Measurements from ENCODE around the gene DNTT.

The DNTT gene

DNA sequence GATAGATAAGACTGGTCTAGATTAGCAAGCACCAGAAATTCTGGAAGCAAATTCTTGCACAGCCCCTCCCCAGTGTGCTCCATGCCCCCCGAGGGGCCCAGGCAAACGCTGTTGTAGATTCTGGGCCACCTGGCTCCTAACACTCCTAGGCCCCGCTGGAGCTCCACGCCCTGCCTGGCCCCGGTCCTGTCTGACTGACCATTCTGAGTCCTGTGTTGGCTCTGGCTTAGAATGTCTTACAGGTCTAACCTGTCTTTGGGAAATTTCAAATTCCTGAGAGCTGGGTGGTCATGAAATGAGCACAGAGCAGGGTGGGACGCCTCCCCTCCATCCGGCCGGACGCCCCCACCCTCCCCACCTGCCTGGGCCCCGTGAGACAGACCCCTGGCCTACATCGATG is 67.1 kb downstream of the DNTT start:
- H3K36me3 ChIP-seq (ENCODE audit: control insufficient read depth, insufficient read depth, low read length), result no peaks in the 10 kb centered on the region
- no peak for TF ChIP-seq CTCF (IDR thresholded peaks at IDR 0.05; ENCODE audit: insufficient read depth, low read length, poor library complexity, severe bottlenecking)
- no peak for DNase-seq (ENCODE audit: extremely low read depth, insufficient read length)
- H3K4me3 ChIP-seq (replicated peaks; ENCODE audit: low read depth, low read length), result no peak overlapping the region
- H3K27me3 ChIP-seq (replicated peaks; ENCODE audit: control insufficient read depth, insufficient read depth, low read length), result no peaks in the 10 kb centered on the region; the same call in 1 of the 2 replicates

- no peak overlapping the region for H3K4me3 ChIP-seq (replicated peaks; ENCODE audit: low read depth, low read length)
- H3K36me3 ChIP-seq (ENCODE audit: control insufficient read depth, insufficient read depth, low read length), result no peaks in the 10 kb centered on the region
- DNase-seq (ENCODE audit: extremely low read depth, insufficient read length), result no peak
- no peak for TF ChIP-seq CTCF (IDR thresholded peaks at IDR 0.05; ENCODE audit: insufficient read depth, low read length, poor library complexity, severe bottlenecking)
- no peaks in the 10 kb centered on the region; the same call in 1 of the 2 replicates for H3K27me3 ChIP-seq (replicated peaks; ENCODE audit: control insufficient read depth, insufficient read depth, low read length)
Observed at GRCh38 chr10:96374004-96374403, 69.8 kb downstream of the DNTT start.

- H3K4me3 ChIP-seq (replicated peaks; ENCODE audit: low read depth, low read length), result peak overlapping the region; percentile 59
- no peak for TF ChIP-seq CTCF (IDR thresholded peaks at IDR 0.05; ENCODE audit: insufficient read depth, low read length, poor library complexity, severe bottlenecking)
- H3K36me3 ChIP-seq (ENCODE audit: control insufficient read depth, insufficient read depth, low read length), result no peaks in the 10 kb centered on the region
- no peaks in the 10 kb centered on the region; the same call in 1 of the 2 replicates for H3K27me3 ChIP-seq (replicated peaks; ENCODE audit: control insufficient read depth, insufficient read depth, low read length)
- no peak for DNase-seq (ENCODE audit: extremely low read depth, insufficient read length)
Observed at GRCh38 chr10:96374639-96374984, 70.4 kb downstream of the DNTT start.

GRCh38 chr10:96374985-96375830 is 71.0 kb downstream of the DNTT start:
- peak; percentile 75 for DNase-seq (ENCODE audit: extremely low read depth, insufficient read length)

DNA sequence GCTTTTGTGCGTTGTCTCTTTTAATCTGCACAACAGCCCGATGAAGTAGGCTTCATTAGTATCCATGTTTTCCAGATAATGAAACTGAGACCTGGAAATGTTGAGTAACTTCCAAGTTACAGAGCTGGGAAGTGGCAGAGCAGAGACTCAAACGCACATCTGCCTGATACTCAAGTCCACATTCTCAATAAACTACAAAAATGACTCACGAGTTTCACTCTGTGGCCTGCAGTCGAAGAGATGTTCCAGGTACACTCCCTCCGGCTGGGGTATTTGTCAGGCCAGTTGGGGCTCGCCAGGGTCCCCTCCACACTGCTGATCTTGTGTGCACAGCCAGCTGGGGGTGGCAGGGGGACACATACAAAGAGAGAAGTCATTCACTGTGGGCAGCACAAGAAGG is 72.2 kb downstream of the DNTT start:
- DNase-seq (ENCODE audit: extremely low read depth, insufficient read length), result no peak
- Histone ChIP-seq H3K27me3 (replicated peaks; ENCODE audit: control insufficient read depth, insufficient read depth, low read length) (no peaks in the 10 kb centered on the region; the same call in 1 of the 2 replicates), H3K4me3 (replicated peaks; ENCODE audit: low read depth, low read length) (no peak overlapping the region), H3K36me3 (ENCODE audit: control insufficient read depth, insufficient read depth, low read length) (no peaks in the 10 kb centered on the region)
- TF ChIP-seq CTCF (IDR thresholded peaks at IDR 0.05; ENCODE audit: insufficient read depth, low read length, poor library complexity, severe bottlenecking), result no peak

More at GRCh38 chr10:96374985-96375830, 71.0 kb downstream of the DNTT start:
- TF ChIP-seq CTCF (IDR thresholded peaks at IDR 0.05; ENCODE audit: insufficient read depth, low read length, poor library complexity, severe bottlenecking), result peak; percentile 98
- Histone ChIP-seq H3K27me3 (replicated peaks; ENCODE audit: control insufficient read depth, insufficient read depth, low read length) (no peaks in the 10 kb centered on the region; the same call in 1 of the 2 replicates), H3K36me3 (ENCODE audit: control insufficient read depth, insufficient read depth, low read length) (no peaks in the 10 kb centered on the region), H3K4me3 (replicated peaks; ENCODE audit: low read depth, low read length) (peak overlapping the region; percentile 59)

All from GM06990 (cell line).